ENCODE data around the gene AOX1.
"Not testable (repeated sequence)": the region's sequence is repeated elsewhere in the genome, so short reads cannot be mapped to it uniquely, and the experiment has no call there.

Gene AOX1

GRCh38 chr2:200603972-200604371 is 18.2 kb downstream of the AOX1 start:
- DNase-seq: no peak

DNA sequence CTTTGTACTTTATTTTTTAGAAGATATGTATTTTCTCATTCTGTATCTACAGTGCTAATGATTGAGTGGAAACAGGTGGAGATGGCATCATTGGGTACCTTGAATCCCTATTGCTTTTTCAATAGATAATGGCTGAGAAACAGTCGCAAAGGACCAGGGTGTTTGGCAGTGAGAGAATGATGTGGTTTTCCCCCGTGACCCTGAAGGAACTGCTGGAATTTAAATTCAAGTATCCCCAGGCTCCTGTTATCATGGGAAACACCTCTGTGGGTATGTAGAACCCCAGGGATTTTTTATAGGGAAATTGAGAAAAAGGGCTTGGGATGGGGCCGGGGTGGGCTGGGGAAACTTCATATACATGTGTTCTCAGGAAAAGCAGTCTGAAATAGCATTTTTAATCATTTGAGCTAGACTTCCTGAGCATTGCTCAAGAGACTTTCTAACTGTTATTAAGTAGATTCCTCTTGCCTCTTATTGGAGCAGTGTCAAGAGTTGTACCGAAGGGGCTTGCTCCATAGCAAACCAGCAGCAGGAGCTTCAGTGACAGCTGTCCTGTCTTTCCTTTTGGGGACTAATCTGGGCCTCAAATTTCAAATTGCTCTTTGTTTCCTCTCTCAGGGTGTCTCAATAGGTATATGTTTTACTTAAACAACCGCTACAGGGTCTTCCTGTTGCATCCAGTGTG is 18.9 kb downstream of the AOX1 start:
- no peak for DNase-seq

- no peak for DNase-seq
Observed at GRCh38 chr2:200608341-200609027, 22.7 kb downstream of the AOX1 start.

- no peak for DNase-seq
Observed at GRCh38 chr2:200609028-200609614, 23.3 kb downstream of the AOX1 start.

DNA sequence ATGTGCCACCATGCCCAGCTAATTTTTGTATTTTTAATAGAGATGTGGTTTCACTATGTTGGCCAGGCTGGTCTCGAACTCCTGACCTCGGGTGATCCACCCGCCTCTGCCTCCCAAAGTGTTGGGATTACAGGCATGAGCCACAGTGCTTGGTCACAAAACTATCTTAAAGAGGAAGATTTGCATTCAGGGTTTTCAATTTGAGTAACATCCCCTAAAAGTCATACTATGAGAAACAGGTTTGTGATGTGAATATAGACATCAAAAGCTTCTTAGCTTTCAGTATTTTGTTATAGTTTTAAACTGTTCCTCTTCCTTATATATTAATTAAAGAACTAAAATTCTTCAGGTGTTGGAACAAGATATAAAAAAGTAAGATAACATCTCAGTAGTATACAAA is 24.4 kb downstream of the AOX1 start:
- DNase-seq: not testable (repeated sequence)

DNA sequence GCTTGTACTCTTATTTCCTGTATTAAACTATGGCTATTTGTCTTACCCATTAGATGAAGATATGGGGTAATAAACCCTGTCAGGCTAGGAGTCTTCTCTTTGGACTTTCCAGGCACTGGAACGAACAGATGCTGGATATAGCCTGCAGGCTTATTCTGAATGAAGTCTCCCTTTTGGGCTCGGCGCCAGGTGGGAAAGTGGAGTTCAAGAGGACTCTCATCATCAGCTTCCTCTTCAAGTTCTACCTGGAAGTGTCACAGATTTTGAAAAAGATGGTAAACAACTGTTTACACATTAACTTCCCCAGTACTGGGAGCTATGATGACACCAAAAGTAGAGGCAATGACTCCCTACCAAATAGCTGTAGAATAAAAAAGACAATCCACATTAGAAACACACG is 27.9 kb downstream of the AOX1 start:
- no peak for DNase-seq

DNA sequence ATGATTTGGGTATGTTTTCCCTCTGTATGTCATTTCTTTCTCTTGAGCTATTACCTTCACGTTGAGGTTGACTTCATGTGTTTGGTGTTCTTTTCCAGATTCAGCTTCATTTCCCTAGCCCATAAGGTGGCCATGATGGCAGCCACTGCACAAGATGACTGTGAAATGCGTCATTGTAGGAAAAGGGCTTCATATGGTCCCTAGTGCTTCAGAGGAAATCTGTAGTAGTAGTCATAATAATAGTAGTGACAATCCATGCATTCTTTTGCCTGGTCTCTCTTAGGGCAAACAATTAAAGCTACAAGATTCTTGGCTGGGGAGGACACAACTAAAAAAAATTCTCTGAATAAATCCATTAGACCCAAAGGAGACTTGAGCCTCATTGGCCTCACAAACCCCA is 28.4 kb downstream of the AOX1 start:
- DNase-seq: no peak

DNA sequence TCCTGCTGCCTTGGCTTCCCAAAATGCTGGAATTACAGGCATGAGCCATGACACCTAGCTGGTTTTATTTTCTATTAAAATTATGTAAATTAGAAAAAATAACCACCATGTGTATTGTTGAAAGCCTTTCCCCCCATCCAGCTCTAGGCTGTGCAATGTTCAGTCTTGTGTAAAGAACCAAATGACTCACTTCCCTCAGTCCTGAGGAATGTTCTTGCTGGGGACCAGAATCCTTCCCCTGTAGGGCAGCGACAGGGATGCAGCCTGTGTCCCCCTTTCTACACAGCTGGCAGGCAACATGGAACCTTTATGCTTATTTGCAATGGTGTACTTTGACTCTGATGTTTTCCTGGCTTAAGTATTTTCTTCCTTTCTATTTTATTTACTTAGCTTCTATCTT is 29.4 kb downstream of the AOX1 start:
- peak; percentile 62 for DNase-seq

DNA sequence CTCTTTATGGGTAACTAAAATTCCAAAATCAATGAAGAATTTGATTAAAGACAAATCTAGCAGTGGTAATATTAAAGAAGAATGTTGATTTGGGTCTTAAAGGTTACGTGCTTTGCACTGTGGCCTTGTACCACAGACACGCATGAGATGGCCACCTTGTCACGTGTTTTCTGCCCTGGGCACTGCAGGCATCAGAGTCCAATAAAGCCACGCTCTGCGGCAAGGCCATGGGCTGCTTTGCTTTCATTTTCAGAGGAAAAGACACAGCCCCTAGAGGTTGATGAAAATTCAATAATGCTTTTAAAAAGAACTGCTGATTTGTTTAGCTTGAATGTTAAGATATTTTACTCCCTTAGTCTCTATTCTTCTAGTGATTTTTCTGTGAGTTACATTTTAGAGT is 30.4 kb downstream of the AOX1 start:
- peak; percentile 27 for DNase-seq

DNA sequence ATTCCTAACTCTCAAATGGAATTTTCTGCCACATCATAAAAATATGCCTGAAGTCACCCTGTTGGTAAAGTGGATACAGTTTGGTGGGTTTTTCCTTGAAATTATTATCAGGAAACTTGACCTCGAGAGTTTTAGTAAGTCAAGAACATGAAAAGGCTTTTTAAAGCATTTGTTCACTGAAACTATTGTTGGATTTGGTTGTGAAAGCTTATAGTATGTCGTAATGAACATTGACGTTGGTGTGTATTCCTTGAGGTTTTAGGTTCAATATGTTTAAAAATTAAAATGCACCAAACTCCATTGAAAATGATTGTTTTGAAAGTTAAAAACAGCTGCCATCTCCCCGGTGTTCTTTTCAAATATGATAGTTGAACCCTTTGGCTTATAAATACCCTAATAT is 30.8 kb downstream of the AOX1 start:
- peak; percentile 39 for DNase-seq

DNA sequence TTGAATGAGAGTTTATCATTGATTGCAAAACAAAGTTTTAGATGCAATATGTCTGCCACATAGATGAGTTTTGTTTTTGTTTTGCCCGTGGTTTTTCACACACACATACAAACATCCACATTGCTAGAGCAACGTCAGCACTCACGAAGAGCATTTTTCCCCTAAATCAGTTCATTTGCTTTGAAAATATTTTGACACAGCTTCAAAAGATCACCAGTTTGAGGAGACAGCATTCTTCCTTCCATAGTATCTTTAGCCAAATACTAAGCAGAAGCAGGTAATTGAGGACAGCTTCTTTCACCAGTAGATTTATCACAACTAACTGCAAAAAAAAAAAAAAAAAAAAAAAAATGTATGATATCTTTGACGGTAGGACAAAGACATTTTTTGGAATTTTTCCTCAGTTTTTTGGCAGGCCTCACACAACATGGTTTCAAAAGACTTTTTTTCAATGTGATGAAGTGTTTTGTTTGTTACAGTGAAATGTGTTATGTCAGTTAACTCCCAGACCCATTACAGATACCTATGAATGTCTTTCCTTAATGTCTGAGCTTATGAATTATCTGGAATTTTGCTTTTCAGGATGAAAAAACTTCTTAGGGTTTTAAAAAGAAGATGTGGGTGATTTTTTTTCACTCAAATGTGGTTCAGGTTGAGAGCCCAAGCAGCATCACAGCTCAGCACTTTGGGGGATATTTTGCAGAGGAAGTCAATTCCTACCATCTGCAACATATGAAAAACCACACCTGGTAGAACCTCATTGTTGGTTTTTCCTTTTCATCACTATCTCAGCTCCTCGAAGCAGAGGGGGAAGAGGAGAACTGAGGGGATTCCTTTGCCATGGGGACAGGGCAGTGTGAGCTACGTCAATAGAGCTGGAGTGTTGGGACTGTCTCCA is 31.6 kb downstream of the AOX1 start:
- DNase-seq: peak; percentile 27

- DNase-seq: no peak
Observed at GRCh38 chr2:200618054-200618419, 32.2 kb downstream of the AOX1 start.

GRCh38 chr2:200618590-200619021 is 32.8 kb downstream of the AOX1 start:
- DNase-seq: peak; percentile 18

DNA sequence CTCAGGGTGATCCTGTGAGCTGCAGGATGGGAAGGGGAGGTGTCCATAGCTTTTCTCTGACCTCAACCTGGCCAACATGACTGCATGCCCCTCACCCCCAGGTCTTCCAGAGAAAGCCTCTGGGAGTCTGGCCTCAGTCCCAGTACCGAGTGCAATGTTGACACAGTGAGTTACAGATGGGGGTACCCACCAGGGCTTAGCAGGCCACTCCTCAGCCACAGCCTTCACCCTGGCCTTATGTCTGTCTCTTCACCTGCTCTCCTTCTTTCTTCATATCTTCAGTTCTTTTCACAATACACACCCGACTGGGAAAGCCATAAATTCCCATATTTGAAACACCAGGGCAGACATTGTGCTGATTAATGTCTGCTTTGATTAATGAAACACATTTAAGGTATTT is 33.5 kb downstream of the AOX1 start:
- DNase-seq: no peak

DNA sequence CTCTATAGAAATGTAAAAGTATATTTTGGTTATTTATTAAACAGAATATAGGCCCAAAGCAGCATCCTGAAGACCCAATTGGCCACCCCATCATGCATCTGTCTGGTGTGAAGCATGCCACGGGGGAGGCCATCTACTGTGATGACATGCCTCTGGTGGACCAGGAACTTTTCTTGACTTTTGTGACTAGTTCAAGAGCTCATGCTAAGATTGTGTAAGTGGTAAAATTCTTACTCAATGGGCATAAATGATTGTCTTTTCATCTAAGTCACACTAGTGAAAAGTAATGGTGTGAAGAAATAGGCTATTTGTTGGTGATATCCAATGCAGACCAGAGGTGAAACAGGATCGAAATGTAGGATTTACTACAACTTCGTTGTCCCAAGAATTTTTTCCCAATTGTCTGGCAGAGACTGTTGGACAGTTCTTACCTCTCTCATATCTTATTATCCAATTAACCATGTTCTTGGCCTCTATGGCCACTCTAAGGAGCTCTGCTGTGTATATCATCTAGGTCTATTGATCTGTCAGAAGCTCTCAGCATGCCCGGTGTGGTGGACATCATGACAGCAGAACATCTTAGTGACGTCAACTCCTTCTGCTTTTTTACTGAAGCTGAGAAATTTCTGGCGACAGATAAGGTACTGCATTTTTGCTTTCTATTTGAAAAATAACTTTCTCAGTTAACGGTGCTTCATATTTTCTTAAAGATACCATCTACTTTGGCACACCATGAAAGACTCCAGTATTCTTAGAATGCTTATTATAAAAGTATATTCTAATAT is 35.0 kb downstream of the AOX1 start:
- peak; percentile 30 for DNase-seq

DNA sequence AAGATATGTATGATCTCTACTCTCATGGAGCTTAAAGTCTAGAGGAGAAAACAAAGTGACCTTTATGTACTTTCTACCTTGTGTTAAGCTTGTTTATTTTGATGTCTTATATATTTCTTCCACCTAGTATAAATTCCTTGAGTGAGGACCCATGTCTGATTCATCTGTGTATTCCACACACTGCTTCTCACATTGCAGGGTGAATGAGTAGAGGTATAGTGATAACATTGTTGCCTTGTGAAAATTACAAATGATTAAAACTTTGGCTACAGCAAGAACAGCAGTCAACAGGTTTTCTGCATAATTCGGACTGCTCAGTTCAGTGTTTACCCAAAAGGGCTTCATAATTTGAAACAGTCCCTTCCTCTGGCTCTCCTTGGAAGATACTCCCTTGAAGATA is 36.3 kb downstream of the AOX1 start:
- DNase-seq: no peak

DNA sequence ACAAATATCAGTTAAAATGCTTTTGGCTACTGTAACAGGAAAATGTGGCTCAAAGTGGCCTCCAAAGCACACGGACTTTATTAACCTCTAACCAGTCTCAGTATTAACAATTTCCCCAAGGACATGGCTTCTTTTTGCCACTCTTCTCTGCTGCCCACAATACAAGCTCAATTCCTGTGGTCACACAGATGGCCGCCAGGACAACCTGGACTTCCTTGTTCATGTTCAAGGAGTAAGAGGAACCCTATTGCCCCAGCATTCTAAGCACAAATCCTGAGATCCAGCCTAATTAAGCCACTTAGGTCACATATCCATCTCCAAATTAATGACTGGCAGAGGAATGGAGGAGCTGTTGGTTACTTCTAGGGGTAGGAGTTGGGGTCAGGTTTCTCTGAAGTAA is 38.2 kb downstream of the AOX1 start:
- no peak for DNase-seq

DNA sequence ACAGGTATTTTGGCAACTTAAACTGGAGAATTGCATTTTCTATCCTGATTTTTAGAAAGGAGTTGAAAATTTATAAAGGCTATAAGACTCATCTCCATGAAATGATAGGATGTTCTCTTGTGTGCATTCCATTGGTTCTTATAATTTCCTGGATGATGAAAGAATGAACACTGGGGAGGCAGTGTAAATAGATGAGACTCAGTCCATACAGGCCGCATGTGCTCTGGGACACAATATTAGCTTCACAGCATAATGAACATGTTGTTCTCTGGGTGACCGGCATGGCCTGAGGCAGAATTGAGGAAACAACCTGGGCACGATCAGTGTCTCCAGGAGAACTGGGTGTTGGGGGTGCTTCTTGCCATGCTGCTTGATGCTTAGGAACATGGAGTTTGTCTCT is 38.8 kb downstream of the AOX1 start:
- no peak for DNase-seq

- DNase-seq: no peak
Observed at GRCh38 chr2:200625282-200625681, 39.5 kb downstream of the AOX1 start.

GRCh38 chr2:200625958-200626363 is 40.1 kb downstream of the AOX1 start:
- DNase-seq: peak; percentile 17

DNA sequence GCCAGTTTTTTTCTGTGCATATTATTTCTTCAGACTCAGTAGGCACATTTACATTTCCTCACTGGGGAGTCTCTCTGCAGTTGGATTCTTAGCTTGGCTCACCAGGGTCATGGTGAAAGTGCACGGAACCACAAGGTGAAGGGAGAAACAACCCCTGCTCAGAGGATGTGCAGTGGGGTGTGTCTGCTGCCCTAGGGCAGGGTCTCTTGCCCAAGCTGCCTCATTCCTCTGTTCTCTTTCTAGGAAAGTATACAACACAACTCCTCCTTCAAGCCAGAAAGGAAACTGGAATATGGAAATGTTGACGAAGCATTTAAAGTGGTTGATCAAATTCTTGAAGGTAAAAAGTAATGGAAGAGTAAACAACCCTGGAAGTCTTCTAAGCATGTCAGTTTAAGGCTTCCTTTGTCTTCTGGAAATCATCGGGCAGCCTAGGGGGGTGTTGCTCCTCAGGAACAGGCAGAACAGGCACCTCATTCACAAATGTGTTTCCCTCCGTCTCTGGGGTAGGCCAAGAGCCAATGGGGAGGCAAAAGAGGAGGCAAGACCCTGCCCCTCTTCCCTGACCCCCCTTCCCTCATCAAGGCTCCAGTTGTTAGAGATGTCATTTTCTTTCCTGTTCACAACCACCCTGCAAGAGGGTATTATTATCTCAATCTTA is 41.4 kb downstream of the AOX1 start:
- no peak for DNase-seq

DNA sequence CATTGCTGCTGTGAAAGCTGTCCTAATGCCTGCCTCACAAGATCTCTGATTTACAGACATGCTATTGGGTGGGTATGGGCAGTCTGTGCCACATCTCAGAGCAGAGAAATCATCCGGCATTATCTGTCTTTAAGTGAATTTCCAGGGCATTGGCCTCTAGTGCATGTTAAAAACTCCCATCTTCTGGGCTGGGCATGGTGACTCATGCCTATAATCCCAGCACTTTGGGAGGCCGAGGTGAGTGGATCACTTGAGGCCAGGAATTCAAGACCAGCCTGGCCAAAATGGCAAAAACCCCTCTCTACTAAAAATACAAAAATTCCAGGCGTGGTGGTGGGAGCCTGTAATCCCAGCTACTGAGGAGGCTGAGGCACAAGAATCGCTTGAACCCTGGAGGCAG is 42.6 kb downstream of the AOX1 start:
- not testable (repeated sequence) for DNase-seq

Data from suppressor macrophage treated with lipopolysaccharide for 4 hours (primary cell).